ENCODE results near the gene QKI.

DNA sequence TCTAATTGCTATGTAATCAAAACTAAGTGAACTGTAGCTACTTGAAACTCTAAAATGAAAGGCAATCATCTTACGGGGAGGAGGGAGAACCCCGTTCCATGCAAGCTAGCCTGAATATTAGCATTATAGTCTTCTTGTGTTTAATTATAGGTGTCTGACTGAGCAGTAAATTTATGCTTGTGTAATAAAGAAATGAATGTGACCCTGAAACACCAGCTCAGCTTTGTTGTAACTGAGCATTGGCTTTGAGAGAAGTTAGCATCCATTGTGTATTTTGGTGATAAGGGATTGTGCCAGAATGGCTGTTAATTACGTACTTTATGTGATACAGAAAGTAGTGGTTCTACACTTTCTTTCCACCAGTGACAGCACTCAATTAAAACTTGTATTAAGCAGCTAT, 86.9 kb downstream of the QKI start:
- TF ChIP-seq POLR2A (IDR thresholded peaks at IDR 0.05; ENCODE audit: low read depth, low read length) (no peak), POLR2AphosphoS5 (IDR thresholded peaks at IDR 0.05; ENCODE audit: low read depth, low read length) (no peak), TAF1 (IDR thresholded peaks at IDR 0.05; ENCODE audit: low read depth, low read length) (no peak), SPI1 (IDR thresholded peaks at IDR 0.05; ENCODE audit: low read depth, low read length) (no peak), POU2F2 (IDR thresholded peaks at IDR 0.05; ENCODE audit: low read depth, low read length) (no peak)

Data from GM12891 (cell line).